Liver (tissue), 3 donors: ENCODE data around the gene TNFRSF13B.

ENCODE experiments used
- EGR1 ChIP-seq, 2 donors: IDR thresholded peaks; 2 replicates each; pipeline ENCODE4 v1.6.1; 2016 to 2018; ENCODE audit warnings: antibody characterized with exemption in 2 of 2, low read depth in 2 of 2
- FOXA1 ChIP-seq: IDR thresholded peaks from 2 replicates; pipeline ENCODE4 v1.6.1; 2016; ENCODE audit warnings: antibody characterized with exemption
- JUND ChIP-seq, 2 donors: IDR thresholded peaks; 2 replicates each; pipeline ENCODE4 v1.6.1; 2016; ENCODE audit warnings: antibody characterized with exemption in 2 of 2
- MAX ChIP-seq: IDR thresholded peaks from 2 replicates; pipeline ENCODE4 v1.6.1; 2016; ENCODE audit warnings: antibody characterized with exemption
- RAD21 ChIP-seq, 2 donors: IDR thresholded peaks; 2 replicates each; pipeline ENCODE4 v1.6.1; 2016; ENCODE audit warnings: antibody characterized with exemption in 2 of 2, mild to moderate bottlenecking in 2 of 2
- RXRA ChIP-seq, 2 donors: IDR thresholded peaks; 2 replicates each; pipeline ENCODE4 v1.6.1; 2017 to 2018; ENCODE audit warnings: antibody characterized with exemption in 2 of 2, mild to moderate bottlenecking in 1 of 2
- TAF1 ChIP-seq: conservative IDR thresholded peaks from 2 replicates; pipeline ENCODE4 v1.6.1; 2016; ENCODE audit warnings: antibody characterized with exemption, mild to moderate bottlenecking
- TF ChIP-seq, protein P1 (sequence below): fragments of 150-350 bp; IDR thresholded peaks from 2 replicates; pipeline ENCODE4 v1.5.1; 2017; ENCODE audit warnings: improper control_type of control experiment, low read depth, low read length; ENCODE audit not compliant: missing input control
- TF ChIP-seq, protein P2 (sequence below): IDR thresholded peaks from 2 replicates; pipeline ENCODE4 v1.6.1; 2016; ENCODE audit warnings: antibody characterized with exemption, mild to moderate bottlenecking
- donor health status: healthy.
- donor health status: healthy.

DNA sequence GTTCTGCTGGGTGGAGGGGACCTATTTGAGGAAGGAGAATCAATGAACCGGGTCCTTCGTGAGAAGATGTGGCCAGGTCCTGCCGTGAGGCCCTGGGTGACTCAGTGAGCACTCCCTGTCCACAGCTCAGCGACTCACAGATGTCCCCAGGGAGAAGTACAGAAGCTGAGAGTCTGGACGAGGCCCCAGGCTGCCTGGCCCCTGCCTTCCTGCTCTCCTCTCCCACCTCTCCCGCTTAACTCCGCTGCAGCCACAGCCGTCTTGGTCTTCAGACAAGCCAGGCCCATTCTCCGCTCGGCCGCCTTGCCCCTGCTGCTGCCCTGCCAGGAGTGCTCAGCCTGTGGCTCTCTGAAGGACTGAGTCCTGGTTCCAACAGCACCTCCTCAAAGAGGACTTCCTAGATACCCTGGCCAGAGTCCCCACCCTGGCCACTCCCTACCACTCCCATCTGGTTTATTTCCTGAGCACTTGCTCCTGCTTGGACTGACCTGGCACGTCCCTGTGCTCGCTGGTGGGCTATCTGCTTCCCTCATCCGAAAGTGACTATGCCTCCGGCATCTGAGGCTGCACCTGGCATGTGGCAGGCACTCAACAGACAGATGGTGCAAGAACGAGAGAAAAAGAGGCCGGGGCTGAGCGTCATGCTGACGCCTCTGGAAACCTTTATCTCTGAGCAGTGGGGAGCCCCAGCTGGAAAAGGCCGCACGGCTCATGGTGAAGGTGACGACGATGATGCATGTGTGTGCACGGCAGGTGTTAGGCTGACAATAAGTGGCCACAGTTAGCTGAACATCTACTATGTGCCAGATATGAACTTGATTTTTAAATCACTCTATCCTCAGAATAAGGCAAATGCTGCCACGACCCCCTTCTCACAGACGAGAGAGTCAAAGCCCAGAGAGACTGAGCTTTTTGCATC lies 9.2 kb upstream of the TNFRSF13B start:
- TF ChIP-seq MAX, result no peak
- TF ChIP-seq, protein P1, sequence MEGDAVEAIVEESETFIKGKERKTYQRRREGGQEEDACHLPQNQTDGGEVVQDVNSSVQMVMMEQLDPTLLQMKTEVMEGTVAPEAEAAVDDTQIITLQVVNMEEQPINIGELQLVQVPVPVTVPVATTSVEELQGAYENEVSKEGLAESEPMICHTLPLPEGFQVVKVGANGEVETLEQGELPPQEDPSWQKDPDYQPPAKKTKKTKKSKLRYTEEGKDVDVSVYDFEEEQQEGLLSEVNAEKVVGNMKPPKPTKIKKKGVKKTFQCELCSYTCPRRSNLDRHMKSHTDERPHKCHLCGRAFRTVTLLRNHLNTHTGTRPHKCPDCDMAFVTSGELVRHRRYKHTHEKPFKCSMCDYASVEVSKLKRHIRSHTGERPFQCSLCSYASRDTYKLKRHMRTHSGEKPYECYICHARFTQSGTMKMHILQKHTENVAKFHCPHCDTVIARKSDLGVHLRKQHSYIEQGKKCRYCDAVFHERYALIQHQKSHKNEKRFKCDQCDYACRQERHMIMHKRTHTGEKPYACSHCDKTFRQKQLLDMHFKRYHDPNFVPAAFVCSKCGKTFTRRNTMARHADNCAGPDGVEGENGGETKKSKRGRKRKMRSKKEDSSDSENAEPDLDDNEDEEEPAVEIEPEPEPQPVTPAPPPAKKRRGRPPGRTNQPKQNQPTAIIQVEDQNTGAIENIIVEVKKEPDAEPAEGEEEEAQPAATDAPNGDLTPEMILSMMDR, result no peak
- TF ChIP-seq RAD21 (IDR thresholded peaks at IDR 0.05), result no peak
- TF ChIP-seq, protein P2, sequence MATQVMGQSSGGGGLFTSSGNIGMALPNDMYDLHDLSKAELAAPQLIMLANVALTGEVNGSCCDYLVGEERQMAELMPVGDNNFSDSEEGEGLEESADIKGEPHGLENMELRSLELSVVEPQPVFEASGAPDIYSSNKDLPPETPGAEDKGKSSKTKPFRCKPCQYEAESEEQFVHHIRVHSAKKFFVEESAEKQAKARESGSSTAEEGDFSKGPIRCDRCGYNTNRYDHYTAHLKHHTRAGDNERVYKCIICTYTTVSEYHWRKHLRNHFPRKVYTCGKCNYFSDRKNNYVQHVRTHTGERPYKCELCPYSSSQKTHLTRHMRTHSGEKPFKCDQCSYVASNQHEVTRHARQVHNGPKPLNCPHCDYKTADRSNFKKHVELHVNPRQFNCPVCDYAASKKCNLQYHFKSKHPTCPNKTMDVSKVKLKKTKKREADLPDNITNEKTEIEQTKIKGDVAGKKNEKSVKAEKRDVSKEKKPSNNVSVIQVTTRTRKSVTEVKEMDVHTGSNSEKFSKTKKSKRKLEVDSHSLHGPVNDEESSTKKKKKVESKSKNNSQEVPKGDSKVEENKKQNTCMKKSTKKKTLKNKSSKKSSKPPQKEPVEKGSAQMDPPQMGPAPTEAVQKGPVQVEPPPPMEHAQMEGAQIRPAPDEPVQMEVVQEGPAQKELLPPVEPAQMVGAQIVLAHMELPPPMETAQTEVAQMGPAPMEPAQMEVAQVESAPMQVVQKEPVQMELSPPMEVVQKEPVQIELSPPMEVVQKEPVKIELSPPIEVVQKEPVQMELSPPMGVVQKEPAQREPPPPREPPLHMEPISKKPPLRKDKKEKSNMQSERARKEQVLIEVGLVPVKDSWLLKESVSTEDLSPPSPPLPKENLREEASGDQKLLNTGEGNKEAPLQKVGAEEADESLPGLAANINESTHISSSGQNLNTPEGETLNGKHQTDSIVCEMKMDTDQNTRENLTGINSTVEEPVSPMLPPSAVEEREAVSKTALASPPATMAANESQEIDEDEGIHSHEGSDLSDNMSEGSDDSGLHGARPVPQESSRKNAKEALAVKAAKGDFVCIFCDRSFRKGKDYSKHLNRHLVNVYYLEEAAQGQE, result no peak
- TF ChIP-seq EGR1 (IDR thresholded peaks at IDR 0.05; ENCODE audit: low read depth in 2 of 2), result no peak
- TF ChIP-seq TAF1, result no peak
- TF ChIP-seq RXRA (IDR thresholded peaks at IDR 0.05), result no peak
- no peak for TF ChIP-seq JUND (IDR thresholded peaks at IDR 0.05)
- no peak for TF ChIP-seq FOXA1
